Heart left ventricle (tissue), 16 donors: ENCODE data around the gene PEX13. TPM values are rescaled to one million over a fixed set of nuclear protein-coding genes. Genes with fewer than 3 reads are reported as not detected.

Experiments used
- ATAC-seq, 4 donors: fragments of 200-7000 bp; cut with Tn5 transposase; one replicate each; pipeline ENCODE4 v1.9.1; 2020 to 2022; ENCODE audit warnings: moderate library complexity in 4 of 4, mild to moderate bottlenecking in 3 of 4, moderate number of reproducible peaks in 1 of 4
- DNase-seq, 5 donors: peaks; one replicate each; pipeline ENCODE4 v3.0.0-alpha.2; 2020
- H3K27ac ChIP-seq, 12 donors: fragments of 200-600 bp; sonication (generic) in 4 of 12; one replicate each; pipeline versions ENCODE4 v1.5.0 to v1.8.0; 2016 to 2022; ENCODE audit warnings: mild to moderate bottlenecking in 2 of 12
- H3K27me3 ChIP-seq, 9 donors: fragments of 200-600 bp; sonication (generic) in 2 of 9; one replicate each; pipeline versions ENCODE4 v1.5.1 to v1.8.0; 2016 to 2022; ENCODE audit warnings: mild to moderate bottlenecking in 3 of 9
- H3K36me3 ChIP-seq, 9 donors: fragments of 200-600 bp; sonication (generic) in 2 of 9; one replicate each; pipeline versions ENCODE4 v1.5.0 to v1.8.0; 2018 to 2022; ENCODE audit warnings: mild to moderate bottlenecking in 2 of 9
- H3K4me1 ChIP-seq, 12 donors: fragments of 200-600 bp; sonication (generic) in 4 of 12; one replicate each; pipeline versions ENCODE4 v1.5.0 to v1.8.0; 2016 to 2022; ENCODE audit warnings: mild to moderate bottlenecking in 3 of 12
- H3K4me3 ChIP-seq, 12 donors: fragments of 200-600 bp; sonication (generic) in 4 of 12; one replicate each; pipeline versions ENCODE4 v1.5.0 to v1.8.0; 2017 to 2022; ENCODE audit warnings: mild to moderate bottlenecking in 9 of 12, moderate library complexity in 4 of 12
- H3K9me3 ChIP-seq, 12 donors: fragments of 200-600 bp; sonication (generic) in 4 of 12; one replicate each; pipeline versions ENCODE4 v1.5.0 to v1.8.0; 2016 to 2022; ENCODE audit warnings: mild to moderate bottlenecking in 1 of 12
- POLR2A ChIP-seq, 2 donors: fragments of 450-650 bp; IDR thresholded peaks; one replicate each; pipeline ENCODE4 v1.6.1; 2017; ENCODE audit warnings: antibody characterized with exemption in 2 of 2, mild to moderate bottlenecking in 2 of 2, moderate library complexity in 2 of 2
- WGBS, 4 donors: extraction: QIAGEN DNeasy Blood & Tissue Kit in 2 of 4; methylation state at CpG; one replicate each; pipeline versions ENCODE4 v1.1.5 to v1.1.7; 2013 to 2018; 5-methylcytosine and 5-hydroxymethylcytosine counted together
- intact Hi-C, 10 donors: fragments of 100-400 bp; cut with DNase I; formaldehyde crosslinking; loops; one replicate each; pipeline versions ENCODE4 v1.11.1 to v1.14.2; 2022
- polyA plus RNA-seq, 2 donors: library from polyadenylated mRNA; stranded (reverse); fragments of 200-250 nt; gene quantifications; one replicate each; pipeline ENCODE4 v1.2.3, GENCODE V29; 2013
- total RNA-seq, 9 donors: library from RNA; depleted of rRNA in 2 of 9; stranded (reverse); fragments of >200 nt in 2 of 9; fragmentation: NEBNext Ultra II Directional in 3 of 9; extraction: Animal tissue kit (Norgen Biotek cat#: 25700) in 3 of 9; gene quantifications; one replicate each; pipeline versions ENCODE4 v1.1.0 to v1.2.4, GENCODE V29; 2016 to 2023
- TF ChIP-seq, protein P1 (sequence below), 12 donors: fragments of 200-600 bp; sonication (generic) in 4 of 12; IDR thresholded peaks; one replicate each; pipeline versions ENCODE4 v1.5.0 to v1.8.0; 2018 to 2022; ENCODE audit warnings: antibody characterized with exemption in 12 of 12, mild to moderate bottlenecking in 5 of 12
- donor health status: ischemic (EF 13 %, LVEDD 7.1; RV severe dilation, severe dysfunction).
- donor health status: healthy with polysubstance abuse.
- donor health status: DM: no; HTN: yes; CAD: no.
- donor health status: DM: no; HTN: no; CAD: no.
- donor health status: ischemic (EF 25% LVEDD 6.9; RV normal size, moderate dysfunction).
- donor health status: ischemic (EF 25% LVEDD 5.7; RV mildly dilated, moderate dysfunction).
- donor health status: healthy.
- donor health status: DM: yes; HTN: yes; CAD: no.
- donor health status: ischemic (EF 35%, LVEDD 5.7; RV mildly dilated, moderate dysfunction).
- donor health status: nonischemic (EF 11% LVEDD 7.7; RV severe dilation, severe dysfunction).
- donor health status: DM: yes; HTN: yes; CAD: no.
- donor health status: PGD.
- donor health status: ischemic (EF 29% LVEDD 5.4; RV normal size, mild dysfunction).
- donor health status: nonischemic (EF 23%, LVEDD 6.1; RV moderate dilation, normal function).

The PEX13 gene
- total and polyA plus RNA-seq, 11 donors, result 11.7 to 27.6 (median 23.8) TPM

DNA sequence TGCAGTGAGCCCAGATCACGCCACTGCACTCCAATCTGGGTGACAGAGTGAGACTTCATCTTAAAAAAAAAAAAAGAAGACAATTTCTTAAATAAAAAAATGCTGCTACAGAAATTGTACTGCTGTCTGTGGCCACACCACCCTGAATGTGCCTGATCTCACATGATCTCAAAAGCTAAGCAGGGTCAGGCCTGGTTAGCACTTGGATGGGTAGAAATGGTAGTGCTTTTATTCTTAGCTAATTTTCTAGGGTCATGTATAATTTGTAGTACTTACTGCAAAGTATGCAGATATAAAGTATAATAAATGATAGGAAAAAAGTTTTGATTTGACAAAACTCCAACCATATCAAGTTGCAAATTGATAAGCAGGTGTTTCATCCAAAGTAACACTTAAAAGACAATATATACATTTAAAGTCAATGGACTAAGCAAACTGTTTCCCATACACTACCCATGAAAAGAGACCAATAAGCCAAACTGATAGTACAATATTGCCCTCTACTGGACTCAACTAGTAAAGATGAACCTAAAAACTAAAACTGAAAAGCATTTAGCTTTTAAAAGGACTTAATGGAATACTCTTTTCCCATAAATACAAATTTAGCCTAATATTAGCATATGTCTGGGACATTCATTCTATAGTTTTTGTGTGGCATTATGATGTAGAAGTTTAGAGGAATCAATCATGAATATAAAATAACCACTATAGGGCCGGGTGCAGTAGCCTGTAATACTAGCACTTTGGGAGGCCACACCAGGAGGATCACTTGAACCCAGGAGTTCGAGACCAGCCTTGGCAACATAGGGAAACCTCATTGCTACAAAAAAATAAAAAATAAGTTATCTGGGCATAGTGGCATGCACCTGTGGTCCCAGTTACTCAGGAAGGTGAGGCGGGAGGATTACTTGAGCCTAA lies 18.6 kb upstream of the PEX13 start:
- Histone ChIP-seq H3K27me3 (no peaks in the 10 kb centered on the region), H3K36me3 (peaks cover 0 to under 1% (median 0%) of the 10 kb centered on the region in 9 donors), H3K9me3 (no peaks in the 10 kb centered on the region), H3K4me3 (no peak overlapping the region), H3K4me1 (peaks cover 0 to 8% (median 0%) of the 10 kb centered on the region in 12 donors), H3K27ac (no peak overlapping the region)
- no peak for TF ChIP-seq POLR2A (IDR thresholded peaks at IDR 0.05)
- TF ChIP-seq, protein P1, sequence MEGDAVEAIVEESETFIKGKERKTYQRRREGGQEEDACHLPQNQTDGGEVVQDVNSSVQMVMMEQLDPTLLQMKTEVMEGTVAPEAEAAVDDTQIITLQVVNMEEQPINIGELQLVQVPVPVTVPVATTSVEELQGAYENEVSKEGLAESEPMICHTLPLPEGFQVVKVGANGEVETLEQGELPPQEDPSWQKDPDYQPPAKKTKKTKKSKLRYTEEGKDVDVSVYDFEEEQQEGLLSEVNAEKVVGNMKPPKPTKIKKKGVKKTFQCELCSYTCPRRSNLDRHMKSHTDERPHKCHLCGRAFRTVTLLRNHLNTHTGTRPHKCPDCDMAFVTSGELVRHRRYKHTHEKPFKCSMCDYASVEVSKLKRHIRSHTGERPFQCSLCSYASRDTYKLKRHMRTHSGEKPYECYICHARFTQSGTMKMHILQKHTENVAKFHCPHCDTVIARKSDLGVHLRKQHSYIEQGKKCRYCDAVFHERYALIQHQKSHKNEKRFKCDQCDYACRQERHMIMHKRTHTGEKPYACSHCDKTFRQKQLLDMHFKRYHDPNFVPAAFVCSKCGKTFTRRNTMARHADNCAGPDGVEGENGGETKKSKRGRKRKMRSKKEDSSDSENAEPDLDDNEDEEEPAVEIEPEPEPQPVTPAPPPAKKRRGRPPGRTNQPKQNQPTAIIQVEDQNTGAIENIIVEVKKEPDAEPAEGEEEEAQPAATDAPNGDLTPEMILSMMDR (IDR thresholded peaks at IDR 0.05), result peak; percentile 40 to 74 (median 67)
- intact Hi-C loops, result loop anchor here (1.0 to 10.0 kb wide), 9 partner anchors 114 to 292 kb away; partner anchors contain the start of gene REL (in 1 of the 10)
- DNase-seq (no peak), ATAC-seq (peak in 2 of 4 donors; percentile 42 to 51)
- WGBS, 4 donors, result 81 to 88% (median 84%) methylated on average over 4 of the region's 4 CpGs

DNA sequence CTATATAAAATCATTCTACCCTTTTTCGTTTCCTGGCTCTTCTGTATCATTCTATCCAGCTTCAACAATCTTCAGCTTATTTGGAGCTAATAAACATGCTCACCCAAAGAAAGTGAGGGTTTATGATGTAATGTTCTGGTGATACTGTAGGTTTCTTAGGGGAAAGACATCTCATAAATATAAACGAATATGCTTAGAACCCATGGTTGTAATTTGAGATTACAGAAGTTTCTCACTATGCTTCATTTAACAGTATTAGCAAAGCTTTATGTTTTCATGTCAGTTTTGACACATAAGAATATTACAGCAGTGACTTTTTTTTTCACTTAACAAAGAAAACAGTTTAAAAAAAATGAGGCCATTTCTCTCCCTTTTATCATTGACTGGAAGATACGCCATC lies 11.8 kb upstream of the PEX13 start:
- no peaks in the 10 kb centered on the region for H3K27me3 ChIP-seq
- H3K4me3 ChIP-seq, result no peak overlapping the region
- intact Hi-C loops, result no loop called here
- DNase-seq, result no peak
- H3K9me3 ChIP-seq, result no peaks in the 10 kb centered on the region
- H3K27ac ChIP-seq, result no peak overlapping the region
- H3K36me3 ChIP-seq, result peaks cover 0 to 28% (median 3%) of the 10 kb centered on the region in 9 donors
- peaks cover 0 to 2% (median 0%) of the 10 kb centered on the region in 12 donors for H3K4me1 ChIP-seq
- TF ChIP-seq POLR2A (IDR thresholded peaks at IDR 0.05), result no peak
- TF ChIP-seq, protein P1 (IDR thresholded peaks at IDR 0.05), result no peak
- 91 to 96% (median 93%) methylated on average over 3 of the region's 3 CpGs for WGBS, 4 donors
- ATAC-seq, result no peak

DNA sequence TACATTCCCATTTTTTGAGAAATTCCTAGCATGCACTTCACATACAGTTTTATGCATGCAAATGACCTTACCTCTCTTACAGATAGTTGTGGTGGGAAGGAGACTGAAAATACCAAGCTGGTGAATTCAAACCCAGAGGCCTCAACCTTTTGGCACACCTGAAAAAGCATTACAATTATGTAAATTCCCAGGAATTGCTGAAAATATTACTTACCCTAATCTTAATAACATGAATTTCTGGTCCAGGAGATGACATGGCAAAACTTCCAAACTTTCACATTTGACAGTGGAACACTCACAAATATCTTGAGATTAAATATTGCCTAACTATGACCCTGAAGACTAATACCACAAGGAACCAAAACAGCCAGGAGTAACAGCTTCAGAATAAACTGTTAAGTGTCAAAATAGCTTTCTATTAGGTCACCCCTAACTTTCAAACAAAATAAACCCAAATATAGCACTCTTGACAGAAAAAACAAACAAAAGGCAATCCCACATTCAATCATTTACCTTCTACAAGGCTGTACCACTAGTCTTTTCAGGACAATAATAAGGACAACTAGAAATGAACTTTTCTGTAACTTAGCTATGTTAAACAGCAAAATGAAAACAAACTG lies 10.9 kb upstream of the PEX13 start:
- no peak overlapping the region for H3K4me3 ChIP-seq
- no peaks in the 10 kb centered on the region for H3K4me1 ChIP-seq
- peaks cover 0 to 28% (median 3%) of the 10 kb centered on the region in 9 donors for H3K36me3 ChIP-seq
- ATAC-seq (no peak), DNase-seq (no peak)
- H3K27ac ChIP-seq, result no peak overlapping the region
- H3K9me3 ChIP-seq, result no peaks in the 10 kb centered on the region
- intact Hi-C loops, result no loop called here
- no peak for TF ChIP-seq POLR2A (IDR thresholded peaks at IDR 0.05)
- TF ChIP-seq, protein P1 (IDR thresholded peaks at IDR 0.05), result no peak
- no peaks in the 10 kb centered on the region for H3K27me3 ChIP-seq

DNA sequence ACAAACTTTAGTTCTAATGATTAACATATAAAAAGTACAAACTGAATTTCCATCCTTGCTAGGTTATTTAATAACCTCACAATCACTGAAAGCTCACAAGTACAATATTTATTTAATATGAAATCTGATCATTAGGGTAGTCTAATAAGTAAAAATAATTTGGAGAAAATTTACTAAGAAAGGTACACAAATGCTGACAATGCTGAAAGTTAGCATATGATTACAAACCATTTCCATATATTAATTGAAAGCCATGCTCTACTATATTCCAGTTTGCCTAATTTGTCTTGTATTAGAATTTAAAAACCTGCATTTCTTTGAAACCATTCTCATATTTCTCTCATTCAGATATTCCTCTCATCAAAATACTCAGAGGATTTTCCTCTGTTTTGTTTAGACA lies 8.2 kb upstream of the PEX13 start:
- Histone ChIP-seq H3K9me3 (no peaks in the 10 kb centered on the region), H3K4me1 (peaks cover 0 to 5% (median 0%) of the 10 kb centered on the region in 12 donors), H3K4me3 (no peak overlapping the region), H3K36me3 (peaks cover 0 to 28% (median 3%) of the 10 kb centered on the region in 9 donors), H3K27me3 (no peaks in the 10 kb centered on the region), H3K27ac (no peak overlapping the region)
- ATAC-seq (no peak), DNase-seq (no peak)
- intact Hi-C loops, result no loop called here
- TF ChIP-seq, protein P1 (IDR thresholded peaks at IDR 0.05), result no peak
- no peak for TF ChIP-seq POLR2A (IDR thresholded peaks at IDR 0.05)
